ENCODE results near the gene DYNC1I1.

The DYNC1I1 gene

DNA sequence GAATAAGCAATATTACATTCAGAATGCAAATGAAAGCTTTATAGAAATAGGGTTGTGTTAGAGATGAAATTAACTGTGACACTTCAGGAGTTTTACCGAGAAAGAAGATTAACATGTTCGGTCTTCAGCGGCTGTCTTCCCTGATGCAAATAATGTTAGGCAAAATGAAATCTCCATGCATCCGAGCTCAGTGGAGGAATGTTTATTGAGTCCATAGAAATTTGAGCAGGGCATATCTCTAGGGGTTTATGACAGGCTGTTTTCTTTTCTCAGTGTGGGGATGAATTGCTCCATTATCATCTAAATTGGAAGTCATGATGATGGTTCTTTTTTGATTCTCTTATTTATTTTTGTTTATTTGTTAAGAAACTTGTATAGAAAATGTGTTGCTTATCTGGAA is 31.7 kb downstream of the DYNC1I1 start:
- H3K4me1 Mint-ChIP-seq (ENCODE audit: low read depth), result no peaks in the 10 kb centered on the region
- H3K4me3 Mint-ChIP-seq, result no peak overlapping the region
- H3K27me3 Mint-ChIP-seq (ENCODE audit: low read depth), result peaks cover 2% of the 10 kb centered on the region
- no peak for DNase-seq (ENCODE audit: low spot score)
- no peaks in the 10 kb centered on the region for H3K36me3 Mint-ChIP-seq (ENCODE audit: low read depth)
- no peak overlapping the region for H3K27ac Mint-ChIP-seq
- H3K9me3 Mint-ChIP-seq, result no peaks in the 10 kb centered on the region

GRCh38 chr7:95805909-95806308 is 33.6 kb downstream of the DYNC1I1 start:
- H3K27ac Mint-ChIP-seq, result no peak overlapping the region
- no peak for DNase-seq (ENCODE audit: low spot score)
- H3K4me3 Mint-ChIP-seq, result no peak overlapping the region
- H3K4me1 Mint-ChIP-seq (ENCODE audit: low read depth), result no peaks in the 10 kb centered on the region
- H3K9me3 Mint-ChIP-seq, result no peaks in the 10 kb centered on the region
- no peaks in the 10 kb centered on the region for H3K36me3 Mint-ChIP-seq (ENCODE audit: low read depth)
- H3K27me3 Mint-ChIP-seq (ENCODE audit: low read depth), result no peaks in the 10 kb centered on the region

DNA sequence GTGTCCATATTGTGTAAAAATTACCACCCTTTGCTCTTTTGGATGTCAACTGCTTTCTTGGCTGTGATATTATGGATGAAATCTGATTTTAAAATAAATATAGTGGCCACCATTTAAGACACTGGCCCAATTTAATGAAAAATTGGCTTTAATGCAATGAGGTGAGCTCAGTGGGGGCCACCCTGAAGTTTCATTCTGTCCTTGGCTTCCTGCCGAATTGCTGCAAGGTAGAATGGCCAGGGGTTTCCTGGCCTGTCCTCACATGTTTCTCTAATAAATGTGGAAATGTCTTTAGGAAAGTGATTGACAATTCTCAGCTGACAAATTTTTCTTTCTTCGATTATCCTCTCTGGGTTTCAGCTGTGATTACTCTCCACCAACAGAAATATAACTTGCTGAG is 36.0 kb downstream of the DYNC1I1 start:
- Mint-ChIP-seq H3K4me3 (no peak overlapping the region), H3K4me1 (ENCODE audit: low read depth) (no peaks in the 10 kb centered on the region), H3K9me3 (no peaks in the 10 kb centered on the region), H3K36me3 (ENCODE audit: low read depth) (no peaks in the 10 kb centered on the region), H3K27ac (no peak overlapping the region), H3K27me3 (ENCODE audit: low read depth) (no peaks in the 10 kb centered on the region)
- no peak for DNase-seq (ENCODE audit: low spot score)

GRCh38 chr7:95811846-95812445 is 39.6 kb downstream of the DYNC1I1 start:
- no peak for DNase-seq (ENCODE audit: low spot score)
- Mint-ChIP-seq H3K36me3 (ENCODE audit: low read depth) (no peaks in the 10 kb centered on the region), H3K4me1 (ENCODE audit: low read depth) (no peaks in the 10 kb centered on the region), H3K27ac (no peak overlapping the region), H3K4me3 (no peak overlapping the region), H3K27me3 (ENCODE audit: low read depth) (no peaks in the 10 kb centered on the region), H3K9me3 (no peaks in the 10 kb centered on the region)

- Mint-ChIP-seq H3K27me3 (ENCODE audit: low read depth) (no peaks in the 10 kb centered on the region), H3K4me1 (ENCODE audit: low read depth) (no peaks in the 10 kb centered on the region), H3K9me3 (no peaks in the 10 kb centered on the region)
These were observed 42.4 kb downstream of the DYNC1I1 start for GRCh38 chr7:95814721-95815120.

DNA sequence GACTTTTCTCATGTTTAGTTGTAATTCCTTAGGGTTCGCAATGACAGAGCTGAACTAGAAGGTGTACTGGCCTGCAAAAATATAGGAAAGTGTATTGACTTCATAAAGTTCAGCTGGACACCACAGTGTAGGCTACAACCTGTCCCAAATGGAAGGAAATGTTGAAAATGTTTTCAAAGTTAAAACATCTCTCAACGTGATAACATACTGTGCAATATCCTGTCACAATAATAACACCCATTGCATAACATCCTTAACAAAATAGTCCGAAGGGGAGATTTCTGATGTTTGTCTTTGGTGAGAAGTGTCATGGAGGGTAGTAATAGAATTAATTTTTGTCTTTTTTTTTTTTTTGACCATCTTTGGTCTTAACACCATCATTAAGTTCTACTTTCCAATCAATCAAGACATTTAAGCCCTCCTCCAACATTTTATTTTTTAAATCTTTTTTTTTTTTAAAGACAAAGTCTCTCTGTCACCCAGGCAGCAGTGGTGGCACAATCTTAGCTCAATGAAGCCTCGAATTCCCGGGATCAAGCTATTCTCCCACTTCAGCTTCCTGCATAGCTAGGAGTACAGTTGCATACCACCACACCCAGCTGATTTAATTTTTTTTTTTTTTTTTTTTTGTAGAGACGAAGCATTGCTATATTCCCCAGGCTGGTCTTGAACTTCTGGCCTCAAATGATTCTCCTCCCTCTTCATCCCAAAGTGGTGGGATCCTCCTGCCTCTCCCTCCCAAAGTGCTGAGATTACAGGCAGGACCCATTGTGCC is 45.7 kb downstream of the DYNC1I1 start:
- DNase-seq (ENCODE audit: low spot score), result no peak
- Mint-ChIP-seq H3K9me3 (no peaks in the 10 kb centered on the region), H3K27me3 (ENCODE audit: low read depth) (no peaks in the 10 kb centered on the region), H3K27ac (no peak overlapping the region), H3K36me3 (ENCODE audit: low read depth) (no peaks in the 10 kb centered on the region), H3K4me1 (ENCODE audit: low read depth) (no peaks in the 10 kb centered on the region), H3K4me3 (no peak overlapping the region)

More at GRCh38 chr7:95814721-95815120, 42.4 kb downstream of the DYNC1I1 start:
- DNase-seq (ENCODE audit: low spot score), result no peak
- Mint-ChIP-seq H3K4me3 (no peak overlapping the region), H3K27ac (no peak overlapping the region), H3K36me3 (ENCODE audit: low read depth) (no peaks in the 10 kb centered on the region)

DNA sequence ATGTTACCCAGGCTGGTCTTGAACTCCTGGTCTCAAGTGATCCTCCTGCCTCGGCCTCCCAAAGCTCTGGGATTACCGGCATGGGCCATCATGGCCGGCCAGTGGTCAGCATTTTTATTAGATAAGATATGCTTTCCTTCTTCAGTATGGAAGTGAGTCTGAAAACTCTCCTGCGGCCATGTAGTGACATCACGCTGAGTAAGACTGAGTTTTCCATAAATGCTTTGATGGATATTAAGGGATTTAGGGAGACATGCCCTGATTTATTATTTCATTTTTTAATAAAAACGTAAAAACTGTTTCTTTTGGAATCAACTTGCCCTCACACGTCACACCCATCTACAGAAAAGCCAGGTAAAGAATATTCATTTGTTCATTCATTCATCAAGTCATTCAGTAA is 48.4 kb downstream of the DYNC1I1 start:
- no peak for DNase-seq (ENCODE audit: low spot score)
- no peaks in the 10 kb centered on the region for H3K27me3 Mint-ChIP-seq (ENCODE audit: low read depth)
- no peaks in the 10 kb centered on the region for H3K4me1 Mint-ChIP-seq (ENCODE audit: low read depth)
- no peak overlapping the region for H3K27ac Mint-ChIP-seq
- no peaks in the 10 kb centered on the region for H3K36me3 Mint-ChIP-seq (ENCODE audit: low read depth)
- no peaks in the 10 kb centered on the region for H3K9me3 Mint-ChIP-seq
- H3K4me3 Mint-ChIP-seq, result no peak overlapping the region

DNA sequence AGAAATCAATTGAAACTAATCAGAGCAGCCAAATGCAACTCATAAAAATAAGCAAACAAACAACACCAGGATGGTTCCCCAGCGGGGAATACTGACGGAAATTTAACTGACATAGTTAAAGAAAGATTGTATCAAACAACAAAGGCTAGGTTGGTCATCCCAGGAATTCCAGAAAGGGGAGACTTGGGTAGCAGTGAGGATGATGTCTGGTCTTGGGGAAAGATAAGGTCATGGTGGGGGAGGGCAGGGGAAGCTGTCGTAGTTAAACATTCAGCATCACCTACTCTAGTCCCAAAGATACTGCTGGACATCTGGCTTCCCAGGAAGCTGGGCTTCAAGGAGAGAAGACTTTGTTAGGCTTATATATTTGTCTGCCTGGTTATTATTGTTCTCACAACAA is 50.4 kb downstream of the DYNC1I1 start:
- Mint-ChIP-seq H3K4me1 (ENCODE audit: low read depth) (no peaks in the 10 kb centered on the region), H3K9me3 (no peaks in the 10 kb centered on the region), H3K4me3 (no peak overlapping the region), H3K27ac (no peak overlapping the region), H3K36me3 (ENCODE audit: low read depth) (no peaks in the 10 kb centered on the region), H3K27me3 (ENCODE audit: low read depth) (no peaks in the 10 kb centered on the region)
- DNase-seq (ENCODE audit: low spot score), result no peak

DNA sequence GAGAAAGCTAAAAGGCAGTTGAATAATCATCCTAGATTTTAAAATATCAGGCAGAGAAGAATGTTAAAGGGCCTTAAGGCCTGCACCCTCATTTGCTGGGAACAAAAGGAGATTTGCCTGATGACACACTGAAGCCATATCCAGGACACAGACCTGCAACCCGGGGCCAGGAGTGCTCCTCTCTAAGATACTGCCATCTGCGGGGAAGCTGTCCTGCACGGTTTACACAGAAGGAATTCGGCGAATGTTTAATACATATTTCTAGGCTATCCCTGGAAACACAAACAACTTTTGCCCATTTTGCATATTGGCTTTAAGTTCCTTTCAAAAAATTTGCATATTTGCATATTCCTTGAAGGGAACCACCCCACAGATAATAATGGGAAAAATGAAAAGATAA is 52.3 kb downstream of the DYNC1I1 start:
- Mint-ChIP-seq H3K4me3 (no peak overlapping the region), H3K4me1 (ENCODE audit: low read depth) (no peaks in the 10 kb centered on the region), H3K27me3 (ENCODE audit: low read depth) (no peaks in the 10 kb centered on the region), H3K9me3 (no peaks in the 10 kb centered on the region), H3K27ac (no peak overlapping the region), H3K36me3 (ENCODE audit: low read depth) (no peaks in the 10 kb centered on the region)
- no peak for DNase-seq (ENCODE audit: low spot score)

DNA sequence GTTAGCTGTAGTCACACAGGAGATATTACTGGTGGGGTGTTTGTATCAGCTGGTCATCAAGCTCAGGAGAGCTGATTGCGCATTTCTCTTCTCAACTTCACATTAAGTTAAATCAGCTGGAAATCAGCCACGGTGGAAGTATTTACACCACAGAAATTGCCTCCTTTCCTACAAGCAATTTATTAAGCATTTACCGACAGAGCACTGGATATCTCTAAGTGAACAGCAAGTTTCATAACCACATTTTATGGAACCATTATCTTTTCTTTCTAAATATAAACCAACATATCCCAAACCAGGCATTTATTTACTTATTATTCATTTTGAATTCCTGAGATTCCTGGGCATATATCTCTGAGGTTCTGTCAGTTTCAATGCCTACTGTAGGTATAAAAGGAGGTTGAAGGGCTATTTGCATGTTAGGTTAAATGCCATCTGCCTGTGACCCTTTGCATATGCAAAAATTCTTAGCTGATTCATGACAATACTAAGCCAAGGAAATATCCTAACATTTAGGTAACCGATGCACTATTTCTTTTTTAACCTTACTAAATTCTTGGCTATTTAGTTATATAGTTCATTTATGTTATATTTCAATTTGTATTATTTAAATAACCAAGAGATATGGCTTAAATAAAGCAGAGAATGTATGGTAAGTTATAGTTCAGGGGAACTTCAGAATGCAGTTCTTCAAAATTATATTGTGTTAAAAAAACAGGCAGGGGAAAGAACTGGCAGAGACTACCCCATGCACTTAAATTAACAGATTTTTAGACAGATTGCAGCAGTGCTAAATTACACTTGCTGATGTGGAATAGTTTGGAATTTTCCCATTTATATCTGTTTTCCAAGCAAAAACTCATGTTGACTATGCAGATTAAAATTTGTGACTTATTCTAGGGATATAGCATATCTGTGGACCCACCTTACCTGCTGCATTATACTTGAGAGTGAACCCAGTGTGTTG is 56.8 kb downstream of the DYNC1I1 start:
- no peaks in the 10 kb centered on the region for H3K36me3 Mint-ChIP-seq (ENCODE audit: low read depth)
- DNase-seq (ENCODE audit: low spot score), result no peak
- no peaks in the 10 kb centered on the region for H3K9me3 Mint-ChIP-seq
- H3K27ac Mint-ChIP-seq, result no peak overlapping the region
- H3K27me3 Mint-ChIP-seq (ENCODE audit: low read depth), result no peaks in the 10 kb centered on the region
- H3K4me3 Mint-ChIP-seq, result no peak overlapping the region
- H3K4me1 Mint-ChIP-seq (ENCODE audit: low read depth), result no peaks in the 10 kb centered on the region

GRCh38 chr7:95840953-95841950 is 68.9 kb downstream of the DYNC1I1 start:
- Mint-ChIP-seq H3K9me3 (peaks cover 7% of the 10 kb centered on the region), H3K36me3 (ENCODE audit: low read depth) (no peaks in the 10 kb centered on the region), H3K27ac (no peak overlapping the region), H3K4me1 (ENCODE audit: low read depth) (no peaks in the 10 kb centered on the region), H3K4me3 (no peak overlapping the region), H3K27me3 (ENCODE audit: low read depth) (no peaks in the 10 kb centered on the region)
- DNase-seq (ENCODE audit: low spot score), result no peak

- Mint-ChIP-seq H3K27ac (no peak overlapping the region), H3K9me3 (no peaks in the 10 kb centered on the region), H3K4me1 (ENCODE audit: low read depth) (no peaks in the 10 kb centered on the region), H3K27me3 (ENCODE audit: low read depth) (no peaks in the 10 kb centered on the region), H3K4me3 (no peak overlapping the region), H3K36me3 (ENCODE audit: low read depth) (no peaks in the 10 kb centered on the region)
- no peak for DNase-seq (ENCODE audit: low spot score)
These were observed 70.9 kb downstream of the DYNC1I1 start for GRCh38 chr7:95843286-95843685.

DNA sequence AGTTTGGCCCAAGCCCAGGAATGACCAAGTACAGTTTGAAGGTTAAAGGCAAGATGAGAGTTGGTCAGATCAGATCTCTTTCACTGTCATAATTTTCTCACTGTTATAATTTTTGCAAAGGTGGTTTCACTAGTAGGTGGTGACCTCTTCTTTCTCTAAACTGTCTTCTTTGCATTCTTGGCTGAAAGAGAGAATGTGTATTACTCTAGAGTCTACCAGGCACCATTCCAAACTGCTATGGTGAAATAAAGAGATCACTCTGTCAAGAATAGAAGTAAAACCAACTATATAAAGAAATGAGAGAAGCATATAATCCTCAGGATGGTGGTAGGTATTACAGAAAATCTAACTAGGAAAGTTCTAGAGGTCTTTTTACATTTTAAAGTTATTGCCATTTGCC is 72.7 kb downstream of the DYNC1I1 start:
- H3K9me3 Mint-ChIP-seq, result no peaks in the 10 kb centered on the region

More for the DNA sequence above, 72.7 kb downstream of the DYNC1I1 start:
- Mint-ChIP-seq H3K27ac (no peak overlapping the region), H3K27me3 (ENCODE audit: low read depth) (no peaks in the 10 kb centered on the region), H3K4me3 (no peak overlapping the region), H3K4me1 (ENCODE audit: low read depth) (no peaks in the 10 kb centered on the region), H3K36me3 (ENCODE audit: low read depth) (no peaks in the 10 kb centered on the region)
- no peak for DNase-seq (ENCODE audit: low spot score)
